Eye (tissue), 1 donor: Measurements from ENCODE around the gene IL36G.

Experiments
- DNase-seq: peaks from one replicate; pipeline ENCODE4 v3.0.0-alpha.2; 2015

IL36G gene

DNA sequence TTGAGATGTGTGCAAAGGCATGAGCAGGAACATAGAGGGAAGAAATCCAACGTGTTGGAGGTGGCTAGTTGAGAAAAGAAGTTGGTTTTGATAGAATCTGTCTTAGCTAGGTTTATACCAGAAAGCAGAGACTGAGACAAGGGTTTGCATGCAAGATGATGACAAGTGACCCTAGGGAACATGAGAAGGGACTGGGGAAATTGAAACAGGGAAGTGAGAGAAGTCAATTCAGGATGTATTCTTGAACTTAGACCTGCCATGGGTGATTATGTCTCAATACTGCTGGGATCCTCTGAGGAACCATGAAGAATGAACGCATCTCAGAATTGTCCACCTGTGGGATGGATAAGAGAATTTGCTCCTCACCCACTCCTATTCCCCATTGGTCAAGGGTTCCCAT is 47.9 kb downstream of the IL36G start:
- DNase-seq = no peak

DNA sequence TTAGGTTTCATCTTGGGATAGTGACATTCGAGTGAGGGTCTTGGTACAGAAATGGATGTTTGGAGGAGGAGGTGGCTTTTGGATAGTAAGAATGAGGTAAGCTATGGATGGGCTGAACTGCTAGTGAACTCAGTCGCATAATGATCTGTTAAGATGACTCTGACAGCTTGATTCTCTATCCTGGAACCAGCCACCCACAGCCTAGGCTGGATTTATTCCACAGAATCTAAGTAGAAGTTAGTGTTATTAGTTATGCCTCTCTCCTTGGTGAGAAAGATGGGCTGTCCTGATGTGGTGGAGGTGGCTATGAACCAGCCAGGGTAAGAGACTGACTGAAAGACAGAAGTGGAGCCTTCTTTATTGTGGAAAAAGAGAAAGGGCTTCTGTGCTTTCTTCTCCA is 49.9 kb downstream of the IL36G start:
- no peak for DNase-seq

DNA sequence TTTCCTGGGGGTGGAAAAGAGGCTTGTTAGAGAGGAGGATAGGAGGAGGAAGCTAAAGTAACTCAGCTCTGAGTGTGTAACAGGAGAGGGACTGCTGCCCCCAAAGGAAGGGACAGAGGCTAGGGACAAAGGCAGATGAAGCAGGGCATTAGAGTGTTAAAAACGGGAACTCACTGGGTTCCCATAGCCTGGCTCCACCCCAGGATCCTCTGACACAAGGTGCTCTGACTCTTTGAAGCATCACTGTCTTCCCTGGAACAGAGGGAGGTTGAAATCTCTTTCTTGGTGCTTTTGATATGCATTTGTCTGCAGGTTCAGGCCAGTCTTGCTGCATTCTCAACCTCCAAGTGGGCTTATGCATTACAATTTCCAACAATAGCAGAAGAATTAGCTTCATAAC is 50.3 kb downstream of the IL36G start:
- no peak for DNase-seq

DNA sequence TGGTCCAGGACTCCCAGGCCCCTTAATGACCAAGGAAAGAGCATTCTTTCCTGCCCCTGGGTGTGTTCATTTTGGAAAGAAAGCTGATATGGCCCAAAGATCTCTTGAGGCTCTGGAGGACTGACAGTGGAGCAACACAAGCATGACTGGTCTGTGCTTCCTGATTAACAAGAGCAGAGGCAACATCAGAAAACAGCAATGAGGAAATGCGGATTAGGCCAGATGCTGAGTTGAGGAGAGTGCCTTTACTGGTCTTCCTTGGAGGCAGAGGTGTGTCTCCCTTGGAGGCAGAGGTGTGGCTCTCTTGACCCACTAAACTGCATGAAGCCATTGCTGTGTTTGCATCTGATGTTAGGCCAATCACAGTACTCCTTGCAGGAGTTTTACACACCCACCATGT is 54.9 kb downstream of the IL36G start:
- DNase-seq = no peak

DNA sequence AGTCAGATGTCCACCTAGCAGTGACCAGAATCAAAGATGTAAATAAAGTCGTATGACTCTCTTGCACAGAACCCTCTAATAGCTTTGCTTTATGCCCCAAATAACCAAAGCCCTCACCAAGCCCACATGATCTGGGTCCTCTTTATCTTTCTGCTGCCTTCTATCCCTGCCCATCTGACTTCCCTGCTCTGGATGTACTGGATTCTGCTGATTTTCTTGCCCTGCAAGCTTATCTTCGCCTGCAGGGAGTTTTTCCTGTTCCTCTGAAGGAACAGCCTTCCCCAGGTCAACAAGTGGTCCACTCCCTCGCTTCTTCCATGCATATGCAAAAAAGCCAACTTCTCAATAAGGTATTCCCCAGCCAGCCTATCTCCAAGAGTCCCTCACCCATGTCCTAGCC is 56.2 kb downstream of the IL36G start:
- no peak for DNase-seq
